Lung (tissue), 12 donors: ENCODE measurements around the gene CENATAC. TPM values are rescaled to one million over a fixed set of nuclear protein-coding genes. Genes with fewer than 3 reads are reported as not detected.

Experiments
- ATAC-seq: fragments of 200-7000 bp; cut with Tn5 transposase; one replicate; pipeline ENCODE4 v1.9.1; 2020; ENCODE audit warnings: moderate number of reproducible peaks; ENCODE audit not compliant: insufficient read depth, low FRiP score
- DNase-seq, 3 donors: peaks; one replicate each; pipeline ENCODE4 v3.0.0-alpha.2; 2013 to 2017
- H3K27ac ChIP-seq, 2 donors: one replicate each; pipeline ENCODE4 v1.5.1; 2013; ENCODE audit warnings: mild to moderate bottlenecking in 2 of 2, moderate library complexity in 2 of 2, control low read depth in 1 of 2, inconsistent platforms in 1 of 2, low read depth in 1 of 2, low read length in 1 of 2
- H3K27me3 ChIP-seq, 3 donors: one replicate each; pipeline ENCODE4 v1.5.1; 2013; ENCODE audit warnings: low read length in 2 of 3; ENCODE audit not compliant: control insufficient read depth in 3 of 3, insufficient read depth in 3 of 3
- H3K36me3 ChIP-seq, 4 donors: one replicate each; pipeline ENCODE4 v1.5.1; 2013; ENCODE audit warnings: low read length in 4 of 4, mild to moderate bottlenecking in 1 of 4, moderate library complexity in 1 of 4; ENCODE audit not compliant: control insufficient read depth in 4 of 4, insufficient read depth in 4 of 4
- H3K4me1 ChIP-seq, 5 donors: one replicate each; pipeline ENCODE4 v1.5.1; 2013; ENCODE audit warnings: low read length in 5 of 5, mild to moderate bottlenecking in 2 of 5, moderate library complexity in 1 of 5; ENCODE audit not compliant: control insufficient read depth in 5 of 5, insufficient read depth in 5 of 5
- H3K4me3 ChIP-seq: one replicate; pipeline ENCODE4 v1.5.1; 2013; ENCODE audit warnings: mild to moderate bottlenecking, control low read depth, moderate library complexity
- H3K9ac ChIP-seq, 2 donors: one replicate each; pipeline ENCODE4 v1.5.1; 2013; ENCODE audit warnings: low read length in 2 of 2, control low read depth in 1 of 2; ENCODE audit not compliant: insufficient read depth in 1 of 2
- H3K9me3 ChIP-seq, 4 donors: one replicate each; pipeline ENCODE4 v1.5.1; 2013; ENCODE audit warnings: low read length in 3 of 4, mild to moderate bottlenecking in 1 of 4, moderate library complexity in 1 of 4; ENCODE audit not compliant: control insufficient read depth in 4 of 4, insufficient read depth in 3 of 4
- CTCF ChIP-seq: IDR thresholded peaks from 2 replicates; pipeline ENCODE4 v1.5.1; 2012; ENCODE audit warnings: mild to moderate bottlenecking; ENCODE audit errors: control extremely low read depth, extremely low read depth
- WGBS, 2 donors: extraction: QIAGEN DNeasy Blood & Tissue Kit; methylation state at CpG; one replicate each; pipeline ENCODE4 v1.1.7; 2013; 5-methylcytosine and 5-hydroxymethylcytosine counted together
- polyA plus RNA-seq, 2 donors: library from polyadenylated mRNA; stranded (reverse); fragments of 200-250 nt; gene quantifications; one replicate each; pipeline ENCODE4 v1.2.1, GENCODE V29; 2013
- total RNA-seq, 2 donors: library from RNA; depleted of rRNA in 1 of 2; stranded (reverse); fragments of >200 nt in 1 of 2; gene quantifications; one replicate each; pipeline ENCODE4 v1.2.1, GENCODE V29; 2014 to 2021
- donor health status: control.
- donor health status: control.
- donor health status: Bipolar disorder and iron deficiency.
- donor health status: healthy.
- donor health status: DM: yes; HTN: yes; CAD: no.

CENATAC gene
- total and polyA plus RNA-seq, 4 donors, result 12.3 to 97.5 (median 53.5) TPM

GRCh38 chr11:118971646-118972045, 26.3 kb upstream of the CENATAC start, which contains the start of gene FOXR1:
FOXR1 (plus strand) TSS chr11:118971761; CDS start chr11:118971932, 171 bp downstream.
- ATAC-seq, result no peak
- WGBS, 2 donors, result 46 to 49% methylated on average over 33 of the region's 33 CpGs
- no peak within 1 kb of the TSS for H3K4me3 ChIP-seq
- DNase-seq, result no peak
- H3K9me3 ChIP-seq, result no peaks in the 10 kb centered on the region
- H3K9ac ChIP-seq, result no peak within 1 kb of the TSS
- peaks cover 0 to 7% (median 5%) of the 10 kb centered on the region in 3 donors for H3K27me3 ChIP-seq
- H3K4me1 ChIP-seq, result peaks cover 0 to 5% (median 0%) of the 10 kb centered on the region in 5 donors
- no peak within 1 kb of the TSS for H3K27ac ChIP-seq
- no peaks in the 10 kb centered on the region for H3K36me3 ChIP-seq
- TF ChIP-seq CTCF, result no peak

GRCh38 chr11:118973985-118974384, 24.0 kb upstream of the CENATAC start:
- no peak overlapping the region for H3K27ac ChIP-seq
- 65 to 69% methylated on average over 2 of the region's 2 CpGs for WGBS, 2 donors
- no peaks in the 10 kb centered on the region for H3K36me3 ChIP-seq
- no peak overlapping the region for H3K4me3 ChIP-seq
- H3K9me3 ChIP-seq, result no peaks in the 10 kb centered on the region
- peaks cover 0 to 5% (median 0%) of the 10 kb centered on the region in 5 donors for H3K4me1 ChIP-seq
- DNase-seq, result no peak
- H3K27me3 ChIP-seq, result peaks cover 0 to 7% (median 5%) of the 10 kb centered on the region in 3 donors
- ATAC-seq, result peak; percentile 82
- TF ChIP-seq CTCF, result no peak
- H3K9ac ChIP-seq, result no peak overlapping the region

GRCh38 chr11:118975771-118976709, 21.9 kb upstream of the CENATAC start:
- peaks cover 0 to 4% (median 2%) of the 10 kb centered on the region in 3 donors for H3K27me3 ChIP-seq
- H3K9ac ChIP-seq, result no peak overlapping the region
- H3K9me3 ChIP-seq, result no peaks in the 10 kb centered on the region
- peaks cover 0 to 13% (median 3%) of the 10 kb centered on the region in 5 donors for H3K4me1 ChIP-seq
- no peak for TF ChIP-seq CTCF
- H3K27ac ChIP-seq, result no peak overlapping the region
- no peak for DNase-seq
- no peaks in the 10 kb centered on the region for H3K36me3 ChIP-seq
- 83 to 88% methylated on average over 15 of the region's 15 CpGs for WGBS, 2 donors
- H3K4me3 ChIP-seq, result no peak overlapping the region
- no peak for ATAC-seq
